Astrocyte of the cerebellum (primary cell): ENCODE results near the gene HMCES.

Source experiments
- DNase-seq: peaks from one replicate; pipeline ENCODE4 v3.0.0-alpha.2; 2011; ENCODE audit warnings: low read depth
- H3K4me3 ChIP-seq: 2 replicates; pipeline ENCODE4 v1.5.1; 2011; ENCODE audit warnings: mild to moderate bottlenecking, low read depth, low read length, moderate library complexity
- CTCF ChIP-seq: IDR thresholded peaks from 2 replicates; pipeline ENCODE4 v1.5.1; 2012; ENCODE audit warnings: low read length, low read depth, moderate library complexity, mild to moderate bottlenecking; ENCODE audit errors: missing control alignments
- in situ Hi-C: cut with HindIII; loops from 2 replicates; pipeline ENCODE4 v1.10.0; 2017; ENCODE audit warnings: low sequenced_read_pairs

The HMCES gene

GRCh38 chr3:129314386-129315222 is 35.9 kb downstream of the HMCES start:
- TF ChIP-seq CTCF: peak; percentile 17
- peak; percentile 59 for DNase-seq
- in situ Hi-C loops: no loop called here
- H3K4me3 ChIP-seq: peak overlapping the region; percentile 88

- no peak for TF ChIP-seq CTCF
- in situ Hi-C loops: no loop called here
Observed at GRCh38 chr3:129315223-129315997, 36.7 kb downstream of the HMCES start.

GRCh38 chr3:129315998-129316247 is 37.3 kb downstream of the HMCES start:
- in situ Hi-C loops: no loop called here
- peak overlapping the region; percentile 88 for H3K4me3 ChIP-seq
- no peak for TF ChIP-seq CTCF
- no peak for DNase-seq

More at GRCh38 chr3:129315223-129315997, 36.7 kb downstream of the HMCES start:
- DNase-seq: no peak
- H3K4me3 ChIP-seq: peak overlapping the region; percentile 88

- DNase-seq: peak; percentile 50
- peak; percentile 51 for TF ChIP-seq CTCF
- in situ Hi-C loops: no loop called here
- H3K4me3 ChIP-seq: peak overlapping the region; percentile 88
Observed at GRCh38 chr3:129316248-129317013, 37.8 kb downstream of the HMCES start.

- DNase-seq: no peak
- in situ Hi-C loops: no loop called here
- H3K4me3 ChIP-seq: peak overlapping the region; percentile 88
- TF ChIP-seq CTCF: no peak
Observed at GRCh38 chr3:129317014-129317771, 38.5 kb downstream of the HMCES start.

- no peak for DNase-seq
- H3K4me3 ChIP-seq: no peak overlapping the region
- in situ Hi-C loops: no loop called here
- TF ChIP-seq CTCF: no peak
Observed at GRCh38 chr3:129317848-129318247, 39.2 kb downstream of the HMCES start.
